ENCODE measurements around the gene FGL2.
"Not testable (repeated sequence)": the region's sequence is repeated elsewhere in the genome, so short reads cannot be mapped to it uniquely, and the experiment has no call there.

FGL2 gene

DNA sequence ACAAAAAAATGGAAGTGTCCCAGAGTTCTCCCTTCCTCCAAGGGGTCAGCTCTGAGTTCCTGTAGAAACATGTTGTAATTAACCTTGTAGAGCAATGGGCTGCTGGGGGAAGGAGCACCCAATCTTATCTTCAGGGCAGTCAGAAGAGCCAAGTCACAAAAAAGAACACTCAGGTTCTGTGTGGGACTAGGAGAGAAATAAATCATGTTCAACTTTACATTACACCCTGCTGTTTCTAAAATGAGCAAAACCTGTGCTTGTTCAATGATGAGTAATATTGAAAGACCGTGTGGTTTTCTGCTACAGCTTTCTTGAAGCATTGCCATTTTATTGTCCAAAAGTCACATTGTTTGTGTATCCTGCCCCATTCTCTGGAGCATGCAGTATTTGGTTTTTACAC is 42.6 kb downstream of the FGL2 start:
- WGBS (ENCODE audit: insufficient coverage, insufficient read length): no CpG with 5 or more reads among the region's 1 CpG
- not testable (repeated sequence) for H3K4me1 ChIP-seq (ENCODE audit: control insufficient read depth, insufficient read depth, low read length); H3K36me3 ChIP-seq (ENCODE audit: control insufficient read depth, insufficient read depth, low read length); H3K27me3 ChIP-seq (ENCODE audit: control insufficient read depth, insufficient read depth, low read length); DNase-seq (ENCODE audit: low read depth, low spot score); H3K4me3 ChIP-seq (ENCODE audit: low read length); H3K27ac ChIP-seq (ENCODE audit: low read length); H3K9me3 ChIP-seq (ENCODE audit: control insufficient read depth, insufficient read depth, low read length)

DNA sequence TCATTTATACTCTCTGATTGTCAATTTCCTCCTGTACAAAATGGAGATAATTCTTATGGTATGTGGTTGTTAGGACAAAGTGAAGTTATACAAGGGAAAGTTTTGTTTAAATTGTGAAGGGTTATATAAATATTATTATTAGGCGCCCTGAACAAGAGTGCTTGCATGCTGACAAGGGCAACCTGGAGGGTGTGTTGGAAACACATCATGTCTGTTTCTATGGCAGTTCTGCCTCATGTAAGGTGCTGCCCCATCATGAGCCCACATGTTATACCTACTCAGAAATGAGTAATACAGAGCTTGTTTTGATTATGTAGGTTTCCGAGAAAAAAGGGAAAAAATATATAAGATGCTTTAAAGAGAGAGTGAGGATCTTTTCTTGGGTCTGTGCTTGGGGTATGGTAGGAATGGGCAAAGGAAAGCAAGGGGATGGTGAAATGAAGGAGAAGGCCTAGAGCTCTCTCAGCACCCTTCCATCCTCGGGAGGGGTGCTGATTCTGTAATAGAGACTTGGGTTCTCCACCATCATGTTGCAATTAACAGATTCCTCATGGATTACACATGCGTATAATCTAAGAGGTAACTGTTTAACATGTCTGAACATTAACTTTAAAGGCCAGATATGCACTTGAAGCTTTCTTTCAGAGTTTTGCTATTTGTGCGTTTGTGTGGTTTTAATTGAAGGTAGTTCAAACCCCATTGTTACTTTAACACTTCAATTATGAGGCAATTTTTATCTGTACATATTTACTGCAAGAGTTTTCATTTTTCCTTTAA is 43.8 kb downstream of the FGL2 start:
- not testable (repeated sequence) for H3K4me1 ChIP-seq (ENCODE audit: control insufficient read depth, insufficient read depth, low read length); H3K9me3 ChIP-seq (ENCODE audit: control insufficient read depth, insufficient read depth, low read length); H3K27me3 ChIP-seq (ENCODE audit: control insufficient read depth, insufficient read depth, low read length); H3K27ac ChIP-seq (ENCODE audit: low read length); H3K36me3 ChIP-seq (ENCODE audit: control insufficient read depth, insufficient read depth, low read length); DNase-seq (ENCODE audit: low read depth, low spot score); H3K4me3 ChIP-seq (ENCODE audit: low read length)
- no CpG with 5 or more reads among the region's 5 CpGs for WGBS (ENCODE audit: insufficient coverage, insufficient read length)

DNA sequence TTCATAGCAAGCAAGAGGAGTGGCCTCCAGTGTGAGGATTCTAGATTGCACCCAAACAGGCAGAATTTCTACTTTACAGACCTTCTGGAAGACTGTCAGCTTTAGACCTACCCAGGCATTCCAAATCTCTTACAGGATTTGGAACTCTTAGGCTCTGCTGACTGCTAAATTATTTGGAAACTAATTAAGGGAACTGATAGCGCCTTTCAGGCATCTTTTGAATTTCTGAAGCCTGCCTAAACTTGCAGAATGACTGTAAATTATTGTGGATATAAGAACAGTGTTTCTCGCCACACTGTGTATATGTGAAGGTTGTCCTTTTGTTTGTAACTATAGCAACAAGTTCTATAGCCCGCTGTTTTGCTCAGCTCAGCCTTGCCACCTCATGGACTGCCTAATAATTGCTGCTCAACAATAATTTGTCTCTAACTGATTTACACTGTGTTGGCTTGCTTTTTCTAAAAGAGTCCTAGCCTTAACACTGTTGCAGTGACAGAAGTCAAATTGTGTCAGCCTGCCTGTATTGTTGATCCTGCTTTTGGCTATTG is 44.6 kb downstream of the FGL2 start:
- H3K27ac ChIP-seq (ENCODE audit: low read length); H3K4me1 ChIP-seq (ENCODE audit: control insufficient read depth, insufficient read depth, low read length); H3K36me3 ChIP-seq (ENCODE audit: control insufficient read depth, insufficient read depth, low read length); DNase-seq (ENCODE audit: low read depth, low spot score); H3K4me3 ChIP-seq (ENCODE audit: low read length); H3K27me3 ChIP-seq (ENCODE audit: control insufficient read depth, insufficient read depth, low read length); H3K9me3 ChIP-seq (ENCODE audit: control insufficient read depth, insufficient read depth, low read length): not testable (repeated sequence)
- no CpG with 5 or more reads among the region's 3 CpGs for WGBS (ENCODE audit: insufficient coverage, insufficient read length)

DNA sequence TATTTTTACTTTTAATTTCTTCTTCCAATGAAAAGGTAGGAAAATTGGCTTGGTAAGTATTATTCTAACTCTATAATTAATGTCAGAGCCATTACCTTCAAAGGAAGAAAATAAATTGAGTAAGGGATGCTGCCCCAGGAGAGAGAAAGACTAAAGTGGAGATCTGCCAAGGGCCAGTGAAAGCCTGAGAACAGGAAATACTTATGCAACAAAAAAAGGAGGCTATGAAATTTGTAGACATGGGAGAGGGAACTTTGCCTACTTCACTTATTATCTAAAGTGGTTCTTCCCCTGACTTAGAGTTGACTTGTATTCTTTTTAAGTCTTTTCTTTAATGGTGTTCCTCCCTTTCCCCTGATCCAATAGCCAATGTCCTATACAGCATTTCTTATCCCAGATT is 47.4 kb downstream of the FGL2 start:
- not testable (repeated sequence) for H3K4me1 ChIP-seq (ENCODE audit: control insufficient read depth, insufficient read depth, low read length); H3K4me3 ChIP-seq (ENCODE audit: low read length); H3K27me3 ChIP-seq (ENCODE audit: control insufficient read depth, insufficient read depth, low read length); DNase-seq (ENCODE audit: low read depth, low spot score); H3K9me3 ChIP-seq (ENCODE audit: control insufficient read depth, insufficient read depth, low read length); H3K36me3 ChIP-seq (ENCODE audit: control insufficient read depth, insufficient read depth, low read length); H3K27ac ChIP-seq (ENCODE audit: low read length)

Measured in iPS DF 6.9 (cell line).